ENCODE results near the gene C1orf159. TPM values are rescaled to one million over a fixed set of nuclear protein-coding genes. Genes with fewer than 3 reads are reported as not detected.

C1orf159 gene
- total and polyA plus RNA-seq, 4 donors: 9.5 to 19.2 (median 13.3) TPM

DNA sequence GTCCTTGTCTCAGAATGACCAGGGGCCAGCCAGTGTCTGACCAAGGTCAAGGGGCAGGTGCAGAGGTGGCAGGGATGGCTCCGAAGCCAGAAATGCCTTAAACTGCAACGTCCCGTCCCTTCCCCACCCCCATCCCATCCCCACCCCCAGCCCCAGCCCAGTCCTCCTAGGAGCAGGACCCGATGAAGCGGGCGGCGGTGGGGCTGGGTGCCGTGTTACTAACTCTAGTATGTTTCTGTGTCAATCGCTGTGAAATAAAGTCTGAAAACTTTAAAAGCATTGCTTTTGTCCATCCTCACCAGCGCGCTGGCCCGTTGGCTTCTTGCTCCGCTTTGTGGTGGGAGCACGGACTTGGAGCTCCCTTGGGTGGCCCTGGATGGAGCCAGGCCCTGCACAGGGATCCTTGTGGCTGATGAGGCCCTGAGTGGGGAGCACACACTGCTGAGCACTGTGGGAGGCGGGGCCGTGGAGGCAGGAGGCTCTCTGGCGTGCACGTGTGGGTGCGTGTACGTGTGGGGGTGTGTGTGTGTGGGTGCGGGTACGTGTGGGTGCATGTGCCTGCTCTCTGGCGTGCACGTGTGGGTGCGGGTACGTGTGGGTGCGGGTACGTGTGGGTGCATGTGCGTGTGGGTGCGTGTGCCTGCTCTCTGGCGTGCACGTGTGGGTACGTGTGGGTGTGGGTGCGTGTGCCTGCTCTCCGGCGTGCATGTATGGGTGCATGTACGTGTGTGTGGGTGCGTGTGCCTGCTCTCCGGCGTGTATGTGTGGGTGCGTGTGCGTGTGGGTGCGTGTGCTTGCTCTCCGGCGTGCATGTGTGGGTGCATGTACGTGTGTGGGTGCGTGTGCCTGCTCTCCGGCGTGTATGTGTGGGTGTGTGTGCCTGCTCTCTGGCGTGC lies 59.8 kb downstream of the C1orf159 start:
- H3K4me1 ChIP-seq (ENCODE audit: control insufficient read depth in 5 of 5, insufficient read depth in 5 of 5, low read length in 5 of 5): peaks cover 0 to 6% (median 0%) of the 10 kb centered on the region in 5 donors
- H3K4me3 ChIP-seq: no peak overlapping the region
- peaks cover 0 to 31% (median 11%) of the 10 kb centered on the region in 3 donors for H3K27me3 ChIP-seq (ENCODE audit: control insufficient read depth in 3 of 3, insufficient read depth in 3 of 3, low read length in 2 of 3)
- DNase-seq: no peak
- H3K36me3 ChIP-seq (ENCODE audit: control insufficient read depth in 4 of 4, insufficient read depth in 4 of 4, low read length in 4 of 4): peaks cover 0 to 34% (median 10%) of the 10 kb centered on the region in 4 donors
- H3K9me3 ChIP-seq (ENCODE audit: control insufficient read depth in 4 of 4, insufficient read depth in 3 of 4, low read length in 3 of 4): no peaks in the 10 kb centered on the region
- ATAC-seq (ENCODE audit: insufficient read depth, low FRiP score): no peak
- 88 to 91% methylated on average over 50 of the region's 50 CpGs for WGBS, 2 donors
- H3K27ac ChIP-seq (ENCODE audit: low read depth in 1 of 2, low read length in 1 of 2): no peak overlapping the region
- TF ChIP-seq, protein P1, sequence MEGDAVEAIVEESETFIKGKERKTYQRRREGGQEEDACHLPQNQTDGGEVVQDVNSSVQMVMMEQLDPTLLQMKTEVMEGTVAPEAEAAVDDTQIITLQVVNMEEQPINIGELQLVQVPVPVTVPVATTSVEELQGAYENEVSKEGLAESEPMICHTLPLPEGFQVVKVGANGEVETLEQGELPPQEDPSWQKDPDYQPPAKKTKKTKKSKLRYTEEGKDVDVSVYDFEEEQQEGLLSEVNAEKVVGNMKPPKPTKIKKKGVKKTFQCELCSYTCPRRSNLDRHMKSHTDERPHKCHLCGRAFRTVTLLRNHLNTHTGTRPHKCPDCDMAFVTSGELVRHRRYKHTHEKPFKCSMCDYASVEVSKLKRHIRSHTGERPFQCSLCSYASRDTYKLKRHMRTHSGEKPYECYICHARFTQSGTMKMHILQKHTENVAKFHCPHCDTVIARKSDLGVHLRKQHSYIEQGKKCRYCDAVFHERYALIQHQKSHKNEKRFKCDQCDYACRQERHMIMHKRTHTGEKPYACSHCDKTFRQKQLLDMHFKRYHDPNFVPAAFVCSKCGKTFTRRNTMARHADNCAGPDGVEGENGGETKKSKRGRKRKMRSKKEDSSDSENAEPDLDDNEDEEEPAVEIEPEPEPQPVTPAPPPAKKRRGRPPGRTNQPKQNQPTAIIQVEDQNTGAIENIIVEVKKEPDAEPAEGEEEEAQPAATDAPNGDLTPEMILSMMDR (IDR thresholded peaks at IDR 0.05; ENCODE audit: control extremely low read depth, extremely low read depth): no peak
- H3K9ac ChIP-seq (ENCODE audit: insufficient read depth in 1 of 2, low read length in 2 of 2): no peak overlapping the region

DNA sequence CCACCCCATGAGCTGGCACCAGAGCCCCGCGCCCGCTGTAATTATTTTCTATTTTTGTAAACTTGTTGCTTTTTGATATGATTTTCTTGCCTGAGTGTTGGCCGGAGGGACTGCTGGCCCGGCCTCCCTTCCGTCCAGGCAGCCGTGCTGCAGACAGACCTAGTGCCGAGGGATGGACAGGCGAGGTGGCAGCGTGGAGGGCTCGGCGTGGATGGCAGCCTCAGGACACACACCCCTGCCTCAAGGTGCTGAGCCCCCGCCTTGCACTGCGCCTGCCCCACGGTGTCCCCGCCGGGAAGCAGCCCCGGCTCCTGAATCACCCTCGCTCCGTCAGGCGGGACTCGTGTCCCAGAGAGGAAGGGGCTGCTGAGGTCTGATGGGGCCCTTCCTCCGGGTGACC lies 60.9 kb downstream of the C1orf159 start:
- Histone ChIP-seq H3K4me1 (ENCODE audit: control insufficient read depth in 5 of 5, insufficient read depth in 5 of 5, low read length in 5 of 5) (peaks cover 0 to 6% (median 0%) of the 10 kb centered on the region in 5 donors), H3K9me3 (ENCODE audit: control insufficient read depth in 4 of 4, insufficient read depth in 3 of 4, low read length in 3 of 4) (no peaks in the 10 kb centered on the region), H3K4me3 (no peak overlapping the region), H3K27me3 (ENCODE audit: control insufficient read depth in 3 of 3, insufficient read depth in 3 of 3, low read length in 2 of 3) (peaks cover 0 to 20% (median 4%) of the 10 kb centered on the region in 3 donors), H3K9ac (ENCODE audit: insufficient read depth in 1 of 2, low read length in 2 of 2) (no peak overlapping the region), H3K27ac (ENCODE audit: low read depth in 1 of 2, low read length in 1 of 2) (no peak overlapping the region), H3K36me3 (ENCODE audit: control insufficient read depth in 4 of 4, insufficient read depth in 4 of 4, low read length in 4 of 4) (peaks cover 0 to 43% (median 10%) of the 10 kb centered on the region in 4 donors)
- no peak for ATAC-seq (ENCODE audit: insufficient read depth, low FRiP score)
- no peak for DNase-seq
- TF ChIP-seq, protein P1 (IDR thresholded peaks at IDR 0.05; ENCODE audit: control extremely low read depth, extremely low read depth): no peak
- WGBS, 2 donors: 90 to 91% methylated on average over 22 to 23 of the region's 23 CpGs

DNA sequence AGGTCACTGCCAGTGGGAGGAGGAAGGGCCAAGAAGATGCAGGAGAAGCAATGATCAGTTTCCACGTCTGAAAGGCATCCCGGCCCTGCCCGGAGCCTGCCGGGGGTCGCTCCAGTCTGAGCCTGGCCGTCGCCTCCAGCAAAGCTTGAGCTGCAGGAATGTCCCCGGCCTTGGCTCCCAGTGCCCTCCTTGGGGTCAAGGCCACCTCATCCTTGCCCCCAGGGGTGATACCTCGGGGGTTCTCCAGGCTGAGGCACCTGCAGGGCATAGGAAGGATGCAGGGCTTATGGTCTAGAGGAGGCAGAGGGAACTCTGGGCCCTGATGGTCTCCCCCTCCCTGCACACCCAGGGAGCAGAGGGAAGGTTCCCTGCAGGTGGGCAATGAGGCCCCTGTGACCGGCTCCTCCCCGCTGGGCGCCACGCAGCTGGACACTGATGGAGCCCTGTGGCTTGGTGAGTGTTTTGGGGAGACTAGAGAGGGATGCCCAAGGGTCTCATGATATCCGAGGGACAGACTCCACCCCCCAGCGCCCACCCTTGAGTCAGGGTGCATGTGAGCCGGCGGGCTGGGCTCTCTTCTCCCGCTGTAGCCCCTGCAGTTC lies 61.7 kb downstream of the C1orf159 start:
- Histone ChIP-seq H3K36me3 (ENCODE audit: control insufficient read depth in 4 of 4, insufficient read depth in 4 of 4, low read length in 4 of 4) (peaks cover 0 to 49% (median 10%) of the 10 kb centered on the region in 4 donors), H3K27ac (ENCODE audit: low read depth in 1 of 2, low read length in 1 of 2) (no peak overlapping the region), H3K9ac (ENCODE audit: insufficient read depth in 1 of 2, low read length in 2 of 2) (no peak overlapping the region), H3K4me3 (no peak overlapping the region), H3K27me3 (ENCODE audit: control insufficient read depth in 3 of 3, insufficient read depth in 3 of 3, low read length in 2 of 3) (peaks cover 0 to 17% (median 0%) of the 10 kb centered on the region in 3 donors), H3K4me1 (ENCODE audit: control insufficient read depth in 5 of 5, insufficient read depth in 5 of 5, low read length in 5 of 5) (peaks cover 0 to 3% (median 0%) of the 10 kb centered on the region in 5 donors), H3K9me3 (ENCODE audit: control insufficient read depth in 4 of 4, insufficient read depth in 3 of 4, low read length in 3 of 4) (no peaks in the 10 kb centered on the region)
- TF ChIP-seq, protein P1 (IDR thresholded peaks at IDR 0.05; ENCODE audit: control extremely low read depth, extremely low read depth): no peak
- WGBS, 2 donors: 94 to 95% methylated on average over 18 of the region's 18 CpGs
- no peak for DNase-seq
- no peak for ATAC-seq (ENCODE audit: insufficient read depth, low FRiP score)
